ENCODE results near the gene RNF227.

DNA sequence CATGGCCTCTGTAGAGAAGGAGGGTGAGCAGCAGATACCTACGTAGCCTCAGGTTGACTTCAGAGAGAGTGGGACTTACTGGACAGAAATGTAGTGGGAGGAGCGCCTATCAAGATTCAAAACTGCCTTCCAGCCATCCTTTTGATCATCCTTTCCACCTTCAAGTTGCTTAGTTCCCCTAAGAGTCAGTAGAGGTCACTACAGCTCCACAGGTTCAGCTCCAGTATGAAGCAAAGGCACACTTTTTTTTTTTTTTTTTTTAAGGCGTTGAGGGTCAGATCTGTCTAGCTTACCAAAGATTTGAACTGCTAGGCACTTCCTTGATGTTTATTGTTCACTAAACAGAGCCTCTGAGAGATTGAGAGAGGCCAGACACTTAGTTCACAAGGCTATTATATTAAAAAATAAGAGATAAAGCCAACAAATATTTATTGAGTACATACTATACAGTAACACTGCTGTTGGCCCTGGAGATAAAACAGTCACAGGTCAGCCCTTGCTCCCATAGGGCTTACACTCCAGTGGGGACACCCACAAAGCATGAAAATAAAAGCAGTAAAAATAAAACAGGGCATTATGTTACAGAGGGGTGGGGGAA lies 3.1 kb downstream of the RNF227 start:
- no peak for TF ChIP-seq SUZ12 (IDR thresholded peaks at IDR 0.05; ENCODE audit: extremely low read depth, insufficient read depth, insufficient read length)
- no peak for TF ChIP-seq ZNF274 (IDR thresholded peaks at IDR 0.05; ENCODE audit: low read depth, low read length)
- no peak for TF ChIP-seq YY1 (IDR thresholded peaks at IDR 0.05; ENCODE audit: insufficient read depth, insufficient read length)

Measured in NT2/D1 (cell line).